ENCODE results near the gene PDE7B. TPM values are rescaled to one million over a fixed set of nuclear protein-coding genes. Genes with fewer than 3 reads are reported as not detected.

Gene PDE7B
- total RNA-seq, 2 donors from 2014 or later: 10.3 TPM

DNA sequence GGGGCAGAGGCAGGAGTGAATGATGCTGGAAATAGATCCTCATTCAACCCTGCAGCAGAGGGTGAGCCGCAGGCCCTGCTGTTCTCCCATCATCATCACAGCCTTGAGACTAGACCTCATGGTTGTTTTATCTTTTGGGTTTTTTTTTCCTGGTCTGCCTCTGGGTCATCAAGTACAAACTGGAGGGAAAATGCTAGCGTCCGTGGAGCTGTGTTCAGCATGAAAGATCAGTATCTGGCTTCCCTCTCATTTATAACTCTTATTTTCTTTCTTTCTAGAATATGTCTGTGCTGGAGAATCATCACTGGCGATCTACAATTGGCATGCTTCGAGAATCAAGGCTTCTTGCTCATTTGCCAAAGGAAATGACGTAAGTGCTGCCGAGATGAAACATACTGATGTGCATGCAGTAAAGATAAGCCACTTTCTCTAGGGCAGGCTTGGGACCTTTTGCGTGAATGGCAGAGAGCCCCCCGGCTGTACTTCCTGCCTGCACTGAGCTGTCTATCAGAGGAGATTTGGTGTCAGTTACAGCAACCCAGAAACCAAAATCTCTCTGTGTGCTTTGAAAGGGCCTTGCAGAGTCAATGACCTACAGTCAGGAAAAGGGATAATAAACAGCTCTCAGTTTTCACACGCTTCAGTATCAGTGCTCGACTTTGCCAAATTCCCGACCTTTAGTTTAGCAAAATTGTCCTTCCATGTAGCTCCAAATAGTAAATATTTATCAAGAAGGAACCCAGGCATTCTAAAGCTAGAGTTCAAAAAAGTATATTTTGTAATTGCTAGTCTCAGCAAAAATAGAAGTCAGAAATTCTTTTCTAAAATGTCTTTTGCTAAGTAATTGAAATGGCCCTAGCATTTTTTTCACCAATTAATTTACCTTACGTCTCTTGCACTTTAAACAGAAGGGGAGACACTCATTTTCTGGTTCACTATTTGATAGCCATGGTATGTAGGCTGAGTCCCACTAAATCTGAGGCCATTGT lies 322.3 kb downstream of the PDE7B start:
- peak; percentile 89 to 94 for ATAC-seq
- peak; percentile 53 for DNase-seq
- intact Hi-C loops (cut with DNase I): no loop called here

DNA sequence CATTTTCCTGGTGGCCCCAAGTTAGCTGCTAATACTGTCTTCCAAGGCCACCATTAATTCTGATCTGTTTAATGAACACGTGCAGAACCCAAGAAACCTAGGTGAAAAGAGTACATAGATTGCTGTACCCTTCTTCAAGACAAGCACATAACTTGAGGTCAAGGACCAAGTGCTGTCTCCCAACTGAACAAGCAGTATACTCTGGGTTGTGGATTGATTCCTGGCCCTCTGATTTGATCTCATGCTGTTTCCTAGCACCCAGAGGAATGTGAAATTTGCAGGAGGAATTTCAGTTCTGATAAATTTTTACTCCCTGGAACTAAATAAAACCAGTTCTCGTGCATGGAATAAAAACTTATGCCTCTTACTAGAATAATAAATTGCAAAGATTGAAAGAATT lies 323.0 kb downstream of the PDE7B start:
- intact Hi-C loops (cut with DNase I): no loop called here
- ATAC-seq: peak; percentile 39 to 56
- no peak for DNase-seq

GRCh38 chr6:136175873-136176272 lies 324.4 kb downstream of the PDE7B start:
- intact Hi-C loops (cut with DNase I): no loop called here
- ATAC-seq (no peak), DNase-seq (no peak)

GRCh38 chr6:136178749-136179148 lies 327.2 kb downstream of the PDE7B start:
- DNase-seq: no peak
- no peak for ATAC-seq
- intact Hi-C loops (cut with DNase I): no loop called here

GRCh38 chr6:136180704-136181511 lies 329.4 kb downstream of the PDE7B start:
- intact Hi-C loops (cut with DNase I): no loop called here
- no peak for DNase-seq
- ATAC-seq: peak; percentile 41 to 67

GRCh38 chr6:136181512-136181833 lies 330.0 kb downstream of the PDE7B start:
- no peak for DNase-seq
- intact Hi-C loops (cut with DNase I): no loop called here
- peak in 1 of 2 donors; percentile 41 for ATAC-seq

GRCh38 chr6:136181861-136182260 lies 330.4 kb downstream of the PDE7B start:
- intact Hi-C loops (cut with DNase I): no loop called here
- DNase-seq (no peak), ATAC-seq (peak in 1 of 2 donors; percentile 44)

DNA sequence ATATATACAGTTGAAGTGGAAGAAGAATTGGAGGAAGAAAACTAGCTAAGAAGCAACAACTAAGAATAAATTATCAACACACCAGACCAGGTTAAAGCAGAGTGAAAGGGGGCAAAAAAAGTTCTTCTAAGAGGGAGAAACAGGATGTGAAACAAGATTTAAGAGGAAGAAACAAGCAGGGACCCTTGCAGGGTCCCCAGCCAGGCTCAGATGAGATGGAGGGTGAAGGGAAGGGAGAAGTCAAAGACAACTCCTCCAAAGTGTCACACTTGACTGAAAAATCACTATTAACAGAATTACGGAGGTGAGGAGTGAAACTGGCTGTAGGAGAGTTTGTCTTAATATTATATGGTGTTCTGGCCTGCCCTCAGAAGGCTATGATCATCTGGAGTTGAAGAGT lies 333.2 kb downstream of the PDE7B start:
- ATAC-seq (no peak), DNase-seq (no peak)
- intact Hi-C loops (cut with DNase I): no loop called here

DNA sequence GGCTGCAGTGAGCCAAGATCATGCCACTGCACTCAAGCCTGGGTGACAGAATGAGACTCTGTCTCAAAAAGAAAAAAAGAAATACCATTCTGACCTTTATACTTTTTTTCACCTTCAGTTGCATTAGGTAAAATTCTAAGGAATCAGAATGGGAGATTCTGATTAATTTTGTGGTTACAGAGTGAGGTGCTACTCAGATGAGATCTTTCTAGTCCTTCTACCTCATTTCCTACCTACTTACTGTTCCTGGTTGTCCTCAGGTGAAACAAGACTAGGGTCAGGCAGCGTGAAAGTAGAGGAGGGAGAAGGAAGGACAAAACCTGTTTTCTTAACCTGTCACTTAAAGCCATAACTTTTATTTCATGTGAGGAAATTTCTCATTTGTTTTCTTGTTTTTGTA lies 334.9 kb downstream of the PDE7B start:
- ATAC-seq (no peak), DNase-seq (no peak)
- intact Hi-C loops (cut with DNase I): no loop called here

DNA sequence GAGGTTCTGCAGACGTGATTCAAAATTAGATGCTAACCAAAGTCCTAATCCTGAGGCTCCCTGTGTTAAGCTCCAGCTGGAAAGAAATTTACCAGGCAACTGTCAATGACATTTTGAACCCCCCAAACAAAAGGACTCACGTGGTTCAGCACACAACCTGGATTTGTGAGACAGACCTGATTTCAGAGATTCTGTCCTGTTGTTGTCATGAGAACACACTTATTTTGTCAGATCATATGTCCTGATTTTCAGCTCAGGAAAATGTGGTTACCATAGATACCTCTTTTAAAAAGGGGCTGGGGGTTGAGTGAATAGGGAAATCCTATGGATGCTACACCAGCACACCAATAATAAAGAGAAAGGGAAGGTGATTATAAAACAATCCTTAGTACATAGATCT lies 337.0 kb downstream of the PDE7B start:
- no peak for ATAC-seq
- intact Hi-C loops (cut with DNase I): no loop called here
- DNase-seq: no peak

DNA sequence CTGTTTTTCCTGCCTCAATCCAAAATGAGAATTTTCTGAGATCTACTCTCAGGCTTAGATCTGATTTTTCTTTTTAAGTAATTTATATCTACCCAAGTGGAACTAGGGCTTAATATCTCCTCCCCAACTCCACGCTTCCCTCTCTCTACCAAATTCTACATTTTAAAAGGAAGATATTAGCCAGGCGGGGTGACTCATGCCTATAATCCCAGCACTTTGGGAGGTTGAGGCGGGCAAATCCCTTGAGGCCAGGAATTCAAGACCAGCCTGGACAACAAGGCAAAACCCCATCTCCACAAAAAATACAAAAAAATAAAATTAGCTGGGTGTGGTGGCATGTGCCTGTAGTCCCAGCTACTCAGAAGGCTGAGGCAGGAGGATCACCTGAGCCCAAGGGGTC lies 337.6 kb downstream of the PDE7B start:
- DNase-seq: no peak
- no peak for ATAC-seq
- intact Hi-C loops (cut with DNase I): no loop called here

- intact Hi-C loops (cut with DNase I): no loop called here
- DNase-seq: no peak
- ATAC-seq: no peak
These were observed 340.3 kb downstream of the PDE7B start for GRCh38 chr6:136191606-136192312.

DNA sequence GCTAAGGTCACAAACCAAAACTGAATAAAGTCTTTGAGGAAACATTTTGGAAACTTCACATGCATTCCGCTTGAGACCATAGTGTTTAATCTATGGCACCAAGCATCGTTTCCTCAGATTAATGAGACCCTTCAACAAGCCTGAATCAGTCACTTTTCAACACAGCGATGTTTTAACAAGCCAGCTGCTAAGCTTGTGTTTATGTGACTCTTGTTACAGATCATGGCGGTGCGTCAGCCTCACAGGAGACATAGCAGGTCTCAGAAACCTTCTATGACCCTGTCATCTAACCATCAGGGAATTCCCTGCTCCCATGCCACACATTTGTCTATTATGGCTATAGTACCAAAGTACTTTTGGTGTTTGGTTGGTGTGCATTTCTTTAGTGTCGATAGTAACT lies 341.4 kb downstream of the PDE7B start:
- DNase-seq (no peak), ATAC-seq (no peak)
- intact Hi-C loops (cut with DNase I): no loop called here

DNA sequence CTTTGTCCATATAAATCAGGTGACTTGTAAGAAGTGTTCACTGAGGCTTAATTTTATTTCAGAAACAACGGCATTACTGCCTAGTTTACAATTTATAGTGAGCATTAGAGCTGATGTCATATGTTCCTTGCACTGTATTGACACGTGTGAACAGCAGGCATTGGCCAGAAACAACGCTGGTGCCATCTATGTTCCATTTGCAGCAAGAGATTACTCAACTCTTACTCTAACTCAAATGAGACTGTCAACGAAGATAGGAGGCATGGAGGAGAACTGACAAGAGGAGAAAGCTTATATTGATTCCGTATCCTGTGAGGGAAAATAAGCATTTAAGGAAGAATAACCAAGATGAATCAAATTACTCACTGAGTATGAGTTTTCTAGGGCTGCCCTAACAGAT lies 350.2 kb downstream of the PDE7B start:
- no peak for ATAC-seq
- DNase-seq: no peak
- intact Hi-C loops (cut with DNase I): no loop called here

DNA sequence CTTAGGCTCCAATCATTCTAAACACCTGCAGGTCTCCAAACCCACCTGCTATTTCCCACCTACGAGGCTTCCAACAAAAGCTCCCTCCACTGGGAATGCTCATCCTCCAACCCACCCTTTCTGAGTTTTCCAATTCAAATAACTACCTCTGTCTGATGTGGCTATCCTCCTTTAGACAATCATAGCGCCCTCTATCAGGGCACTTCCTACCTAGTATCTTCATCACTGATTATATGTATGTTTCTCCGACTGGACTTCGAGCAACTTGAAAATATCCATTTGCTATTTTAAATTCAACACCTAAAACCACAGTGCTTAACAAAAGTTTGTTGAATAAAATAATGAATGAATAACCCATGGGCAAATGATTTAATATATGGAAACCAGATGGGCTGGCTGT lies 357.3 kb downstream of the PDE7B start:
- intact Hi-C loops (cut with DNase I): no loop called here
- DNase-seq (no peak), ATAC-seq (no peak)

DNA sequence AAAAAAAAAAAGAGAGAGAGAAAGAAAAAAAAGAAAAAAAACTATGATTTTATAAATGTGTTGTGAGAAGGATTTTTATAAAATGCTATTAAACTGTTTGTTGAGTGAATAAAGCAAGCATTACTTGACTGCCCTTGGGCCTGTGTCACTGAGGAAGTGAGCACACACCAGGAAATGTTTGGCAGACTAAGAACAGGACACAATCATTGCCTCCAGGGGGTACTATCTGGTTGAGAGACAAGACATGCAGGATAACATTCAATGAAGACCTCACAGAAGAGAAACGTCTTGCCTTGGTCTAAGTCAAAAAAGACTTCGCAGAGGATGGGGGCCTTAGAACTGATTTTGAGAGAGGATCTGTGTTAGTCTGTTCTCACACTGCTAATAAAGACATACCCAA lies 358.0 kb downstream of the PDE7B start:
- ATAC-seq (no peak), DNase-seq (no peak)
- intact Hi-C loops (cut with DNase I): no loop called here

DNA sequence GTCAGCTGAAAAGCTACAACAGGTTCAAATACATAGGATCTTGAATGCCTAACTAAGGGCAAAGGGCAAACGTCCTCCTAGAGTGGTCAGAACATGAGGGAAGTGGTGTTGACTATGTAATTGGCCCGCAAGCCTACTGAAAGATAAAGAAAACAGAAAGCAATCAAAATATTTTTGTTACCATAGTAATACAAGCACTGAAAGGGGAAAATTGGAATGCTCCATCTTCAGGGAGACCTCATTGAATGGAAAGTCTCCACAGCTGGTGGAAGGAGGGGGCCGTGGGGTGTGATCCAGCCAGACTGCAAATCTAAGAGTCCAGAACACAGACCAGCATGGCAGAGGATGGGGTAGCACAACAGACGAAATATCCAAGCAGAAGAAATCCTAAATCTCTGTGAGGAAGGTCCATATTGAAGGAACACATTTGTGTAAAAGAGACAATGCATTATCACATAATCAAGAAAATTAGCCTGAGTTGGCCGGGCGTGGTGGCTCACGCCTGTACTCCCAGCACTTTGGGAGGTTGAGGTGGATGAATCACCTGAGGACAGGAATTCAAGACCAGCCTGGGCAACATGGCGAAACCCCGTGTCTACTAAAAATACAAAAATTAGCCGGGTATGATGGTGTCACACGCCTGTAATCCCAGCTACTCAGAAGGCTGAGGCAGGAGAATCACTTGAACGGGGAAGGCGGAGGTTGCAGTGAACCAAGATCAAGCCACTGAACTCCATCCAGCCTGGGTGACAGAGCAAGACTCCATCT lies 359.1 kb downstream of the PDE7B start:
- intact Hi-C loops (cut with DNase I): no loop called here
- ATAC-seq (peak in 1 of 2 donors; percentile 72), DNase-seq (no peak)

- ATAC-seq (no peak), DNase-seq (no peak)
- intact Hi-C loops (cut with DNase I): no loop called here
These were observed 361.1 kb downstream of the PDE7B start for GRCh38 chr6:136212608-136213007.

DNA sequence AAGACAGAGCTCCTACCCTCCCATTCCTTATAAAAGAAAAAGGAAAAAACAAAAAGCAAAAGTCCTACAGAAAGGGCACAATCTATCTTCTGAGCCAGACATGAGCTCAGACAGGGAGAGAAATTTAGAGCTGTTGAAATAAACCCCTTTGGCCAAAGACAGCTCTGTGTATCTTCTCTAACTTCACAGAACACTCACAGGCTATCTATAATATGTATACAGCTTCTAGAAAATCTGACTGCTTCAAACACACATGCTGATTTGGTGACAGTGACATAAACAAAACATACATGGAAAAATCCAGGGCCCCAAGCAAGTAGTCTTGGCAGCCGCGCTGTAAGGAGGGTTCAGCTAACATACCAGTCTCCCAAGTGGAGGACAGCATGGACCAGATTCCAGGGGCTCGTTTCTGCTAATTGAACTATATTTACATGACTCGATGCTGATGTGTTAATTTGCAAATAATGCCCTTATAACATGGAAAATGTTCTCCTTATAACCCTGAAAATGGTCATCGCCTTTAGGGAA lies 361.6 kb downstream of the PDE7B start:
- DNase-seq: no peak
- ATAC-seq: no peak
- intact Hi-C loops (cut with DNase I): no loop called here
